HG03066 (cell line): ENCODE results near the gene ALS2.
"Not testable (repeated sequence)": the region's sequence is repeated elsewhere in the genome, so short reads cannot be mapped to it uniquely, and the experiment has no call there.

ENCODE experiments used
- ATAC-seq: cut with Tn5 transposase; IDR thresholded peaks from one replicate; pipeline ENCODE4 v1.9.1; 2021; ENCODE audit warnings: low read depth; ENCODE audit not compliant: unreplicated experiment

Gene ALS2

GRCh38 chr2:201780674-201781493 is at the start of gene ALS2:
TSS of gene ALS2 (minus strand) at chr2:201780933. CDS start at chr2:201768885, 12,048 bp downstream.
- peak; percentile 98 for ATAC-seq

- no peak for ATAC-seq
Measured at GRCh38 chr2:201828220-201828619, 47.5 kb upstream of the ALS2 start.

- no peak for ATAC-seq
Measured at GRCh38 chr2:201827621-201828020, 46.9 kb upstream of the ALS2 start.

- ATAC-seq: no peak
Measured at GRCh38 chr2:201824212-201824611, 43.5 kb upstream of the ALS2 start.

GRCh38 chr2:201821080-201821479 is 40.3 kb upstream of the ALS2 start:
- no peak for ATAC-seq

GRCh38 chr2:201820383-201821007 is 39.8 kb upstream of the ALS2 start:
- ATAC-seq: no peak

- no peak for ATAC-seq
Measured at GRCh38 chr2:201816657-201817575, 36.2 kb upstream of the ALS2 start.

- ATAC-seq: no peak
Measured at GRCh38 chr2:201813996-201814760, 33.4 kb upstream of the ALS2 start.

- not testable (repeated sequence) for ATAC-seq
Measured at GRCh38 chr2:201810604-201811003, 29.9 kb upstream of the ALS2 start.

- ATAC-seq: no peak
Measured at GRCh38 chr2:201809633-201810032, 28.9 kb upstream of the ALS2 start.

GRCh38 chr2:201808027-201808426 is 27.3 kb upstream of the ALS2 start:
- ATAC-seq: no peak

- ATAC-seq: no peak
Measured at GRCh38 chr2:201807452-201807999, 26.8 kb upstream of the ALS2 start.

- no peak for ATAC-seq
Measured at GRCh38 chr2:201806442-201807170, 25.9 kb upstream of the ALS2 start, which contains the start of gene CDK15. TSS of gene CDK15 (plus strand) at chr2:201806537. CDS start at chr2:201806665, 128 bp downstream.

- ATAC-seq: not testable (repeated sequence)
Measured at GRCh38 chr2:201798914-201799285, 18.2 kb upstream of the ALS2 start.

GRCh38 chr2:201798252-201798913 is 17.6 kb upstream of the ALS2 start:
- ATAC-seq: no peak

- ATAC-seq: no peak
Measured at GRCh38 chr2:201797175-201797840, 16.6 kb upstream of the ALS2 start.

- no peak for ATAC-seq
Measured at GRCh38 chr2:201796478-201796865, 15.7 kb upstream of the ALS2 start.
